H1 (cell line): ENCODE results near the gene FLT3. TPM values are rescaled to one million over a fixed set of nuclear protein-coding genes. Genes with fewer than 3 reads are reported as not detected.

Experiments used
- BRCA1 ChIP-seq: IDR thresholded peaks from 2 replicates; pipeline ENCODE4 v1.6.1; 2012; ENCODE audit warnings: low read depth, low read length, improper control_type of control experiment
- CBX5 ChIP-seq: fragments of 300-800, 300-1000 bp; sonication (generic); IDR thresholded peaks from 2 replicates; pipeline ENCODE4 v1.7.1; 2016; ENCODE audit warnings: antibody characterized with exemption, low read length, low read depth
- CTBP2 ChIP-seq: IDR thresholded peaks from 2 replicates; pipeline ENCODE4 v1.7.0; 2011; ENCODE audit warnings: borderline replicate concordance, mild to moderate bottlenecking, moderate library complexity, mixed read lengths, low read length; ENCODE audit not compliant: insufficient read depth, insufficient read length
- HDAC2 ChIP-seq, 2 experiments: fragments of 300-600 bp in 1 of 2; sonication (generic) in 1 of 2; IDR thresholded peaks; 2 replicates each; pipeline ENCODE4 v1.6.1; 2011 to 2012; ENCODE audit warnings: low read depth in 2 of 2, low read length in 2 of 2, mild to moderate bottlenecking in 2 of 2, moderate library complexity in 2 of 2, borderline replicate concordance in 1 of 2, inconsistent platforms in 1 of 2
- HDAC6 ChIP-seq: IDR thresholded peaks from one replicate; pipeline ENCODE4 v1.7.1; 2012; ENCODE audit warnings: low read depth, mild to moderate bottlenecking, inconsistent platforms, low read length, moderate library complexity
- KDM1A ChIP-seq: fragments of 200-600, 300-600 bp; sonication (generic); IDR thresholded peaks from 2 replicates; pipeline ENCODE4 v1.7.1; 2016; ENCODE audit warnings: mild to moderate bottlenecking, low read length, borderline replicate concordance
- KDM4A ChIP-seq: IDR thresholded peaks from one replicate; pipeline ENCODE4 v1.7.1; 2012; ENCODE audit warnings: low read depth, mild to moderate bottlenecking, moderate library complexity, low read length, inconsistent platforms; ENCODE audit not compliant: severe bottlenecking
- MAFK ChIP-seq: IDR thresholded peaks from 2 replicates; pipeline ENCODE4 v1.6.1; 2012; ENCODE audit warnings: low read depth, mild to moderate bottlenecking, improper control_type of control experiment, low read length
- NANOG ChIP-seq: IDR thresholded peaks from 2 replicates; pipeline ENCODE4 v1.6.1; 2011; ENCODE audit warnings: low read length, low read depth, mild to moderate bottlenecking, inconsistent platforms; ENCODE audit not compliant: insufficient read depth, poor library complexity, severe bottlenecking
- NRF1 ChIP-seq: IDR thresholded peaks from 2 replicates; pipeline ENCODE4 v1.6.1; 2011; ENCODE audit warnings: mild to moderate bottlenecking, low read depth, low read length, improper control_type of control experiment
- POU5F1 ChIP-seq: IDR thresholded peaks from 2 replicates; pipeline ENCODE4 v1.6.1; 2011; ENCODE audit warnings: low read depth, mild to moderate bottlenecking, low read length, moderate library complexity
- RAD21 ChIP-seq, 2 experiments: IDR thresholded peaks in 1 of 2; conservative IDR thresholded peaks in 1 of 2; 2 replicates each; pipeline ENCODE4 v1.6.1; 2011; ENCODE audit warnings: low read depth in 2 of 2, low read length in 2 of 2, improper control_type of control experiment in 1 of 2, inconsistent platforms in 1 of 2, mild to moderate bottlenecking in 1 of 2, moderate library complexity in 1 of 2
- RXRA ChIP-seq: IDR thresholded peaks from 2 replicates; pipeline ENCODE4 v1.6.1; 2011; ENCODE audit warnings: low read depth, mild to moderate bottlenecking, low read length, moderate library complexity; ENCODE audit not compliant: insufficient read depth
- SIN3A ChIP-seq, 2 experiments: IDR thresholded peaks in 1 of 2; conservative IDR thresholded peaks in 1 of 2; 2 replicates each; pipeline ENCODE4 v1.6.1; 2011 to 2012; ENCODE audit warnings: low read length in 2 of 2, improper control_type of control experiment in 1 of 2, low read depth in 1 of 2, mild to moderate bottlenecking in 1 of 2
- SIX5 ChIP-seq: IDR thresholded peaks from 2 replicates; pipeline ENCODE4 v1.6.1; 2011; ENCODE audit warnings: mild to moderate bottlenecking, low read depth, low read length
- SP1 ChIP-seq: IDR thresholded peaks from 2 replicates; pipeline ENCODE4 v1.6.1; 2011; ENCODE audit warnings: low read depth, low read length
- SRF ChIP-seq: IDR thresholded peaks from 2 replicates; pipeline ENCODE4 v1.6.1; 2011; ENCODE audit warnings: mild to moderate bottlenecking, low read depth, low read length, moderate library complexity
- TBP ChIP-seq: IDR thresholded peaks from 2 replicates; pipeline ENCODE4 v1.6.1; 2011; ENCODE audit warnings: low read depth, low read length, improper control_type of control experiment
- TEAD4 ChIP-seq: IDR thresholded peaks from 2 replicates; pipeline ENCODE4 v1.6.1; 2012; ENCODE audit warnings: low read depth, low read length, inconsistent platforms, mixed read lengths
- ZNF274 ChIP-seq: IDR thresholded peaks from 2 replicates; pipeline ENCODE4 v1.7.0; 2012; ENCODE audit warnings: low read length, borderline replicate concordance; ENCODE audit errors: extremely low read depth
- polyA plus RNA-seq, 7 experiments: library from polyadenylated mRNA; depleted of rRNA in 3 of 7; stranded (reverse) in 5 of 7; unstranded in 2 of 7; fragments of >200 nt in 5 of 7; fragments of 200-250 nt in 2 of 7; gene quantifications; 1 replicate in 5 of 7; 2 replicates in 1 of 7; 4 replicates in 1 of 7; pipeline versions ENCODE4 v1.2.1 to v1.2.3, GENCODE V29; 2011 to 2013; ENCODE audit warnings: missing spikeins in 2 of 7, mixed read lengths in 2 of 7
- total RNA-seq: library from RNA; stranded (reverse); fragmentation: NEBNext Ultra II Directional; extraction: Animal tissue kit (Norgen Biotek cat#: 25700); gene quantifications from 2 replicates; pipeline ENCODE4 v1.2.1, GENCODE V29; 2021
- TF ChIP-seq, protein P1 (sequence below): IDR thresholded peaks from 2 replicates; pipeline ENCODE4 v1.6.1; 2011; ENCODE audit warnings: low read length, improper control_type of control experiment
- TF ChIP-seq, protein P2 (sequence below): IDR thresholded peaks from 2 replicates; pipeline ENCODE4 v1.6.1; 2011; ENCODE audit warnings: low read depth, mild to moderate bottlenecking, low read length; ENCODE audit not compliant: insufficient read depth

Gene FLT3
- total and polyA plus RNA-seq, 2 of the 8 experiments (the other 6 are each of a cell fraction or from before 2014, with no cell fraction given) = 0.44 to 0.71 TPM

DNA sequence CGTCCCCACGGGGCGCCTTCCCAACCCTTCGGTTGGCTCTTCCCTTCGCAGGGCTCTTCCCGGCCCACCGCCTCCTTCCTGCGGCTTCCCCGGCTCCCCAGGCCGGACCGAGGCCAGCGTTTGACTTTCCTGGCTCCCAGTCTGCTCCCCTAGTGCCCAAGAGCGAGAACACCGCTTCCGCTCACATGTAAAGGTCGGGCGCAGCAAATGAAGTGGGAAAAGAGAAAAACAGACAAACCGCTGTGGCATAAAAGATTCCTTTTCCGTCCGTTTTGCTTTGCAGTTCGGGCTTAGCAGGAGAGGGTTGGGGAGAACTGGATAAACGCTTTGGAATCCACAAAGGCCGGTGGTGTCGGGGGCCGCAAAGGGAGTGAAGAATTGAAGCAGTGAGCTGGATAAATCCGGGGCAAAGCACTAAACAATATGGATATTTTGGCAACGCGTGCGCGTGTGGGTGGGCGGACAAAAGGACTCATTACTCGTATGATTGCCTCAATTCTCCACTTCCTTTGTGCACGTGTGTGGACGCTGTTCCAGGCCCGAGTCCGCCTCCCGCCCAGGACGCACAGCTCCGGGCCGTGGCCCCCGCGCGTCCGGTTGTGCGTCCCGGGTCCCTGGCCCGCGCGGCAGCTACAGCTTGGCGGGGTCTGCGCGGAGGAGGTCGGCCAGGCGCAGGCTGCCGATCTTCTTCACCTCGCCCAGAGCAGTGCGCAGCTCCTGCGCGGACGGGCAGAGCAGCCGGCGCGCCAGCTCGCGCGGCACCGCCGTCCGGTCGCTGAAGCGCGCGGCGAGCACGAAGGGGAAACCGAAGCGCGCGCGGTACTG, 122.7 kb downstream of the FLT3 start (continued):
- no peak for TF ChIP-seq MAFK
- TF ChIP-seq NANOG = no peak
- no peak for TF ChIP-seq KDM4A
- TF ChIP-seq CBX5 = no peak
- TF ChIP-seq, protein P1, sequence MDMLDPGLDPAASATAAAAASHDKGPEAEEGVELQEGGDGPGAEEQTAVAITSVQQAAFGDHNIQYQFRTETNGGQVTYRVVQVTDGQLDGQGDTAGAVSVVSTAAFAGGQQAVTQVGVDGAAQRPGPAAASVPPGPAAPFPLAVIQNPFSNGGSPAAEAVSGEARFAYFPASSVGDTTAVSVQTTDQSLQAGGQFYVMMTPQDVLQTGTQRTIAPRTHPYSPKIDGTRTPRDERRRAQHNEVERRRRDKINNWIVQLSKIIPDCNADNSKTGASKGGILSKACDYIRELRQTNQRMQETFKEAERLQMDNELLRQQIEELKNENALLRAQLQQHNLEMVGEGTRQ = no peak
- no peak for TF ChIP-seq RAD21 (IDR thresholded peaks at IDR 0.05 in 1 of 2, conservative IDR thresholded peaks at IDR 0.05 in 1 of 2; ENCODE audit: low read depth in 2 of 2, low read length in 2 of 2)
- TF ChIP-seq RXRA = no peak
- no peak for TF ChIP-seq KDM1A
- TF ChIP-seq TEAD4 = no peak
- no peak for TF ChIP-seq ZNF274
- no peak for TF ChIP-seq HDAC2 (IDR thresholded peaks at IDR 0.05; ENCODE audit: borderline replicate concordance in 1 of 2, low read depth in 2 of 2, low read length in 2 of 2)
- TF ChIP-seq SP1 = no peak
- no peak for TF ChIP-seq BRCA1
- no peak for TF ChIP-seq HDAC6
- no peak for TF ChIP-seq SIN3A (conservative IDR thresholded peaks at IDR 0.05 in 1 of 2, IDR thresholded peaks at IDR 0.05 in 1 of 2; ENCODE audit: low read depth in 1 of 2, low read length in 2 of 2)
- TF ChIP-seq NRF1 = no peak
- no peak for TF ChIP-seq TBP
- TF ChIP-seq SIX5 = no peak
- TF ChIP-seq, protein P2, sequence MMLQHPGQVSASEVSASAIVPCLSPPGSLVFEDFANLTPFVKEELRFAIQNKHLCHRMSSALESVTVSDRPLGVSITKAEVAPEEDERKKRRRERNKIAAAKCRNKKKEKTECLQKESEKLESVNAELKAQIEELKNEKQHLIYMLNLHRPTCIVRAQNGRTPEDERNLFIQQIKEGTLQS = no peak
- TF ChIP-seq POU5F1 = no peak
- TF ChIP-seq CTBP2 = no peak
- no peak for TF ChIP-seq SRF
